Kidney epithelial cell (primary cell): ENCODE data around the gene NRG3. TPM values are rescaled to one million over a fixed set of nuclear protein-coding genes. Genes with fewer than 3 reads are reported as not detected.

Source experiments
- DNase-seq: peaks from one replicate; pipeline ENCODE4 v3.0.0-alpha.2; 2010; ENCODE audit warnings: low read depth
- H3K27me3 ChIP-seq: 2 replicates; pipeline ENCODE4 v1.6.0; 2011; ENCODE audit warnings: low read length; ENCODE audit not compliant: control insufficient read depth, insufficient read depth
- H3K36me3 ChIP-seq: 2 replicates; pipeline ENCODE4 v1.5.1; 2011; ENCODE audit warnings: low read length; ENCODE audit not compliant: control insufficient read depth, insufficient read depth
- H3K4me3 ChIP-seq: 2 replicates; pipeline ENCODE4 v1.5.1; 2011; ENCODE audit warnings: low read depth, mild to moderate bottlenecking, control low read depth, low read length
- CTCF ChIP-seq: IDR thresholded peaks from 2 replicates; pipeline ENCODE4 v1.5.1; 2011; ENCODE audit warnings: mild to moderate bottlenecking, moderate library complexity, low read length, control low read depth, inconsistent platforms; ENCODE audit not compliant: insufficient read depth, poor library complexity, severe bottlenecking
- total RNA-seq: library from RNA; depleted of rRNA; stranded (reverse); fragments of >200 nt; gene quantifications from 2 replicates; pipeline ENCODE4 v1.2.3, GENCODE V29; 2015

NRG3 gene
- total RNA-seq, 1 donor from 2014 or later, result 10.2 TPM

GRCh38 chr10:81917666-81918065 lies 42.7 kb downstream of the NRG3 start:
- Histone ChIP-seq H3K27me3 (no peaks in the 10 kb centered on the region), H3K4me3 (no peak overlapping the region), H3K36me3 (no peaks in the 10 kb centered on the region)
- no peak for DNase-seq
- no peak for TF ChIP-seq CTCF

GRCh38 chr10:81918766-81919165 lies 43.8 kb downstream of the NRG3 start:
- H3K36me3 ChIP-seq, result no peaks in the 10 kb centered on the region
- no peaks in the 10 kb centered on the region for H3K27me3 ChIP-seq
- no peak for DNase-seq
- no peak overlapping the region for H3K4me3 ChIP-seq
- TF ChIP-seq CTCF, result no peak

- H3K27me3 ChIP-seq, result no peaks in the 10 kb centered on the region
- no peak for DNase-seq
- H3K4me3 ChIP-seq, result no peak overlapping the region
- H3K36me3 ChIP-seq, result no peaks in the 10 kb centered on the region
- peak; percentile 65 for TF ChIP-seq CTCF
Observed at GRCh38 chr10:81920213-81920829, 45.3 kb downstream of the NRG3 start.

GRCh38 chr10:81928119-81928518 lies 53.1 kb downstream of the NRG3 start:
- no peak for DNase-seq
- TF ChIP-seq CTCF, result no peak
- Histone ChIP-seq H3K4me3 (no peak overlapping the region), H3K27me3 (no peaks in the 10 kb centered on the region), H3K36me3 (no peaks in the 10 kb centered on the region)

GRCh38 chr10:81943583-81943982 lies 68.6 kb downstream of the NRG3 start:
- no peaks in the 10 kb centered on the region for H3K36me3 ChIP-seq
- TF ChIP-seq CTCF, result no peak
- H3K27me3 ChIP-seq, result no peaks in the 10 kb centered on the region
- DNase-seq, result no peak
- H3K4me3 ChIP-seq, result no peak overlapping the region

GRCh38 chr10:81944609-81945008 lies 69.6 kb downstream of the NRG3 start:
- Histone ChIP-seq H3K27me3 (no peaks in the 10 kb centered on the region), H3K36me3 (no peaks in the 10 kb centered on the region), H3K4me3 (no peak overlapping the region)
- DNase-seq, result no peak
- no peak for TF ChIP-seq CTCF
